COR-L47 (cell line): ENCODE results near the gene CALR3.
"Not testable (repeated sequence)": the region's sequence is repeated elsewhere in the genome, so short reads cannot be mapped to it uniquely, and the experiment has no call there.

Experiments
- DNase-seq: peaks from one replicate; lab custom pipeline; 2025; lab: John Stamatoyannopoulos, UW

Gene CALR3

DNA sequence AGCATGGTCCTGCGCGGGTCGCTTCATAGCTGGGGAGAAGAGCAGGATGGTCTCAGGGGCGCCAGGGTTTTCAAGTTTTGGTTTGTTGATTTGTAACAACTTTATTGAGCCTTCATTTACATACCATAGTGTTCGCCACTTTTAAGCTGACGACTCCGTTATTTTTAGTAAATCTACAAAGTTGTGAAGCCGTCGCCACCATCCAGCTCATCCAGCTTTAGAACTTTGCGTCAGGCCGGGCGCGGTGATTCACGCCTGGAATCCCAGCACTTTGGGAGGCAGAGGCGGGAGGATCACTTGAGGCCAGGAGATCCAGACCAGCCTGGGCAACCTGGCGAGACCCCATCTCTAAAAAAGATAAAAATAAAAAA lies 631 bp upstream of the CALR3 start:
- no peak for DNase-seq

DNA sequence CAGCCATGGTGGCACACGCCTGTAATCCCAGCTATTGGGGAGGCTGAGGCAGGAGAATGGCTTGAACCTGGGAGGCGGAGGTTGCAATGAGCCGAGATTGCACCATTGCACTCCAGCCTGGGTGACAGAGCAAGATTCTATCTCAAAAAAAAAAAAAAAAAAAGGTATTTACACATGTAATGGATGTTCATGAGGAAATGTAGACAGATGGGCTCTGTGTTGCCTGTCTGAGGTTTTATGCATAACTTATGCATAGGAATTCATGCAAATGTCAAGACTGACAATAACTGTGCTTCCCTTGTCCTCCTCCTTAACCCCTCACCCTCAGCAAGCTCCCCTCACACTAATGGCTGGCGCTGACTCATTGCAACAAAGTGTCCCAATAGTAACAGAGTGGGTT lies 9.5 kb downstream of the CALR3 start:
- not testable (repeated sequence) for DNase-seq

DNA sequence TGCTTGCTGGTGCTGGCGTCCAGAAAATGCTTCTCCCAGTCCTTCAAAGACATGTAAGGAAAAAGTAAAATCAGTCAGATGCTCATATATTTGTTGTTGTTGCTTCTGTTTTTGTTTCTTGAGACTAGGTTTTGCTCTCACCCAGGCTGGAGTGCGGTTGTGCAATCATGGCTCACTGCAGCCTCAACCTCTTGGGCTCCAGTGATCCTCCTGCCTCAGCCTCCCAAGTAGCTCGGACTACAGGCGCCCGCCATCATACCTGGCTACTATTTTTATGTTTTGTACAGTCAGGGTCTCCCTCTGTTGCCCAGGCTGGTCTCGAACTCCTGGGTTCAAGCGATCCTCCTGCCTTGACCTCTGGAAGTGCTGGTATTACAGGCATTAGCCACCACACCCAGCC lies 13.2 kb downstream of the CALR3 start:
- no peak for DNase-seq

DNA sequence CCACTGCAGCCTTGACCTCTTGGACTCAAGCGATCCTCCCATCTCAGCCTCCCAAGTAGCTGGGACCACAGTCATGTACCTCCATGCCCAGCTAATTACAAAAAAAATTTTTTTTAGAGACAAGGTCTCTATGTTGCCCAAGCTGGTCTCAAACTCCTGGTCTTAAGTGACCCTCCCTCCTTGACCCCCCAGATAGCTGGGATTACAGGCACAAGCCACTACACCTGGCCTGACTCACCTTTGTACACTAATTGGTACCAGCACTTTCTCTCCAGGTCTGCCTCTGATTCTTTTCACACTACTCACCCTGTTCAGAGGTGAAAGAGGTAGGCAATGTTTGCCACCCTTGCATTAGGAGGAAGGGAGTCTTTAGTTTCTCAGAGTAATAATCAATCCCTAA lies 18.7 kb downstream of the CALR3 start:
- no peak for DNase-seq

DNA sequence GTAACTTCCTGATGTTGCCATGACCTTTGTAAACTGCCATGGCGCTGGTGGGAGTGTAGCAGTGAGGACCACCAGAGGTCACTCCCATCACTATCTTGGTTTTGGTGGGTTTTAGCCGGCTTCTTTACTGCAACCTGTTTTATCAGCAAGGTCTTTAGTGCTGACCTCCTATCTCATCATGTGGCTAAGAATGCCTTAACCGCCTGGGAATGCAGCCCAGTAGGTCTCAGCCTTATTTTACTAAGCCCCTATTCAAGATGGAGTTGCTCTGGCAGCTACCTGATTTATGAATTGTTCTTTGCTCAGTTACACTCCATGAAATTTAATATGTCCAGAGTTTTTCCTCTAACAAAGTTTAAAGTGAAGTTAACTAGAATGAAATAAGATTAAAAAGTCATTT lies 19.6 kb downstream of the CALR3 start:
- DNase-seq, result no peak

DNA sequence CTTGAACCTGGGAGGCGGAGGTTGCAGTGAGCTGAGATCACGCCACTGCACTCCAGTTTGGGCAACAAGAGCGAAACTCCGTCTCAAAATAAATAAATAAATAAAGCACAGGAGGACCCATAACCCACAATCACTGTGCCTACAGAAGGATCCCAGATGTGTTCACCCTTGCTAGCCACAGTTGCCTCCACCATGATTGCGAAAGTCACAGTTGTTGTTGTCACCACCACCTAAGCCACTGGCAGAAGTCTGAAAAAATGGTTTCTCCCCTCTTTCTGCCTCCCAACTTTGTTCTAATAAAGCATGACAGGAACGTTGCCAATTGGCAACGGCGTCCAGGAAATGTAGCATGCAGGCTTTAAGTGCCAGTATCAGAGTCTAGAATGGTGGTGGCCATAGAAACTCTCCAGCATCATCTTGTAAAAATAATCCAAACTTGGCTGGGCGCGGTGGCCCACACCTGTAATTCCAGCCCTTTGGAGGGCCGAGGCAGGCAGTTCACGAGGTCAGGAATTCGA lies 22.0 kb downstream of the CALR3 start:
- no peak for DNase-seq

DNA sequence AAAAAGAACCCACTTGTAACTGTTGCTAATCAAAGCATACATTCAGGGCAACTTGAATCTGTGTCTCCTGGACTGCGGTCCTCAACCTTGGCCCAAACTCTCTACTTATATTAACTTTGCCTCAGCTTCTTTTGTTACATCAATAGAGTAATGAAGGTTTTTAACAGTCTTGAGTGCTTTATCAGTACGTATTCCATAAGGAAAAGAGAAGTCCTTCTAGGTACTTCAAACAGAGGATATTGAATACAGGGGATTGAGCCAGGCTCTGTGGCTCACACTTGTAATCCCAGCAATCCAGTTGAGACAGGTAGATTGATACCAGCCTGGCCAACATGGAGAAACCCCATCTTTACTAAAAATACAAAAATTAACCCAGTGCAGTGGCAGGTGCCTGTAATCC lies 23.0 kb downstream of the CALR3 start:
- no peak for DNase-seq

DNA sequence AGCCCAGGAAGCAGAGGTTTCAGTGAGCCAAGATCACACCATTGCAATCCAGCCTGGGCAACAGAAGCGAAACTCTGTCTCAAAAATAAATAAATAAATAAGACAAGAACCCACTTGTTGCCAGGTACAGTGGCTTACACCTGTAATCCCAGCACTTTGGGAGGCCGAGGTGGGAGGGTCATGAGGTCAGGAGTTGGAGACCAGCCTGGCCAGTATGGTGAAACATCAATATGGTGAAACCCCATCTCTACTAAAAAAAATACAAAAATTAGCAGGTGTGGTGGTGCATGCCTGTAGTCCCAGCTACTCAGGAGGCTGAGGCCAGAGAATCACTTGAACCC lies 23.4 kb downstream of the CALR3 start:
- not testable (repeated sequence) for DNase-seq

GRCh38 chr19:16470911-16471811 lies 24.8 kb downstream of the CALR3 start:
- no peak for DNase-seq

DNA sequence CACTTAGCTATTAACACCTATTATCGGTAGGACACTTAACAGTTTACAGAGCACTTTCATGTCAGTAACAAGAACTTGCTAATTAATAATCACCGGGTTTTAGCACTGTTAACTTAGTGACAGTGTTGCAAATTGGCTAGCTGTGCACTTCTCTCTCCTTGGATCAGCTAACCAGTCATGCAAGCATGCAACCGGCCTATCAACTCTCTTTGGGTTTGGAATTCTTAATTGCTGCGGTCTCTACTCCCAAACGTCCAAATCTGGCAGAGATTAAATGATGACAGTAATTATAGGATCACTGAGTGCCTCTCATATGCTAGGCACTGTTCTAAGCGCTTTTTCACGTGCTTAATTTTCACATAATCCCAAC lies 25.4 kb downstream of the CALR3 start:
- DNase-seq, result no peak

- DNase-seq, result no peak
These were observed 28.4 kb downstream of the CALR3 start for GRCh38 chr19:16467581-16467980.

- DNase-seq, result not testable (repeated sequence)
These were observed 29.1 kb downstream of the CALR3 start for GRCh38 chr19:16466802-16467427.

DNA sequence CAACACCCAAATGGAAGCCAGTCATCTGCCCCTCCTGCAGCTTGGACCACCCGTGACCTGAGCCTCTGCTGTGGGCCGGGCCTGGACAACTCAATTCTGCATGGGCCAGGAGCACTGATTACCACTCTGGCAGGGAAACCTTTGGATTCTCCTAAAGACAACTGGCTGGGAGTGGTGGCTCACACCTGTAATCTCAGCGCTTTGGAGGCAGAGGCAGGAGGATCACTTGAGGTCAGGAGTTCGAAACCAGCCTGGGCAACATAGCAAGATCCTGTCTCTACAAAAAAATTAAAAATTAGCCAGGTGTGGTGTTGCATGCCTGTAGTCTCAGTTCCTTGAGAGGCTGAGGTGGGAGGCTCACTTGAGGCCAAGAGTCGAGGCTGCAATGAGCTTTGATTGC lies 30.7 kb downstream of the CALR3 start:
- DNase-seq, result no peak

DNA sequence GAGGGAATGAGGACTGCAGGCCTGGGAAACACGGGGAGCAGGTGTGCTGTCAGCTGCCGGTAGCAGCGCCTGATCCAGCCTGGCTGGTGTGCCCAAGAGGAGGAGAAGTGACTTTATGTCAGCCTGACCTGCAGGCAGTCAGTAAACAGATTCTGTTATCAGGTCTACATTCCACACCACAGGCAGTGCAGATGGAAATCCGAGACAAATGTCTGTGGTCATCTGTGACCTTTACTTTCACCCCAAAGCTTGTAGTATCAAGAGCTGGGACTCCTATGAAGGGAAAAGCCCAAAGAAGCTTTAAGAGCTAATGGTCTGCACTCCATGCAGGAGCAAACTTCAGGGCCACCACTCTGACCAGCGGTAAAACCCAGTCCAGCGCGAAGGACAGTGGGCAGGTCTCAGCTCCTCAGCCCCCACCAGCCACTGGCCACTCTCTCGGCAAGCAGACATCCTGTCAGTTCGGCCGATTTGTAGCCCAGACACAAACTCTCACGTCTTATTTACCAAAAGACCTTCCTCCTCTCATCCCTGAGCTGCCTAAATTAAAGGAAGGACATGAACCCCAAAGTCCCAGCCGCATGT lies 31.9 kb downstream of the CALR3 start:
- DNase-seq, result no peak

- no peak for DNase-seq
These were observed 32.5 kb downstream of the CALR3 start for GRCh38 chr19:16463341-16463990.

DNA sequence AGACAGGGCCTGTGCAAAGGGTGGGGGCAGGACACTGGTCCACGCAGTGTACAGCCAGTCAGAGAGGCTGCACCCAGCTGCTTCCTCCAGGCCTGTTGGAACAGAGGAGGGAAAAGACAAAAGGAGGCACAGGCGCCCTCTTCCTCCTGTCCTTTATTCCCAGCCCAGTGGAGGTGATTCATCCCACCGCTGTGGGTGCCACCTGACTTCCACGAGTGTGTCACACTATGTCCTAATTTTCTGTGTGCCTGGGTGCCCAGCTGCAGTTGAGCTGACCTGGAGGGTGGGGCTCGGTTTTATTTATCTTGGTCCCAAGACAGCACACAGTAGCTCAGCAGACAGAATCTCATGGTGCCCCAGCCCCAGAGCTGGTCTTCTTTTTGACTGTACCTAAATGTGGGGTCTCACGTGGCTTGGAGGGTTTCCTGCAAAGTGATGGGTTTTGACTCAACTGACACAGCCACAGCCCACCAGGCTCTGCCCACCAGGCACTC lies 33.2 kb downstream of the CALR3 start:
- no peak for DNase-seq

- DNase-seq, result no peak
These were observed 34.3 kb downstream of the CALR3 start for GRCh38 chr19:16461630-16462051.

- no peak for DNase-seq
These were observed 35.5 kb downstream of the CALR3 start for GRCh38 chr19:16460454-16460853.

DNA sequence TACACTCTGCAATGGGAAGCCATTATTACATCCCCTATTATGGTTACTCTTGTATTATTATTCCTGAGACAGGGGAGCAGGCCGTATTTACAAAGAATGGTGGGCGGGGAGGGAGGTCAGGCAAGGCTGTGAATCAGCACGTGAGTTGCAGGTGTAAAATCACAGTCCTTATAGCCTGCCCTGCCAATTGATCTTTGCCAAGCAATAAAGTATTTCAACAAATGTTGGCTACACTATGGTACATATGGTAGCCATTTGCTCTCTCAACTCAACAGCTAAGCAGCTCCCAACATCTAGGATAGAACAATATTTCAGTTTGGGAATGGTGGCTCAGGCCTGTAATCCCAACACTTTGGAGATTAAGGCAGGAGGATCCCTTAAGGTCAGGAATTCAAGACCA lies 36.3 kb downstream of the CALR3 start:
- no peak for DNase-seq

DNA sequence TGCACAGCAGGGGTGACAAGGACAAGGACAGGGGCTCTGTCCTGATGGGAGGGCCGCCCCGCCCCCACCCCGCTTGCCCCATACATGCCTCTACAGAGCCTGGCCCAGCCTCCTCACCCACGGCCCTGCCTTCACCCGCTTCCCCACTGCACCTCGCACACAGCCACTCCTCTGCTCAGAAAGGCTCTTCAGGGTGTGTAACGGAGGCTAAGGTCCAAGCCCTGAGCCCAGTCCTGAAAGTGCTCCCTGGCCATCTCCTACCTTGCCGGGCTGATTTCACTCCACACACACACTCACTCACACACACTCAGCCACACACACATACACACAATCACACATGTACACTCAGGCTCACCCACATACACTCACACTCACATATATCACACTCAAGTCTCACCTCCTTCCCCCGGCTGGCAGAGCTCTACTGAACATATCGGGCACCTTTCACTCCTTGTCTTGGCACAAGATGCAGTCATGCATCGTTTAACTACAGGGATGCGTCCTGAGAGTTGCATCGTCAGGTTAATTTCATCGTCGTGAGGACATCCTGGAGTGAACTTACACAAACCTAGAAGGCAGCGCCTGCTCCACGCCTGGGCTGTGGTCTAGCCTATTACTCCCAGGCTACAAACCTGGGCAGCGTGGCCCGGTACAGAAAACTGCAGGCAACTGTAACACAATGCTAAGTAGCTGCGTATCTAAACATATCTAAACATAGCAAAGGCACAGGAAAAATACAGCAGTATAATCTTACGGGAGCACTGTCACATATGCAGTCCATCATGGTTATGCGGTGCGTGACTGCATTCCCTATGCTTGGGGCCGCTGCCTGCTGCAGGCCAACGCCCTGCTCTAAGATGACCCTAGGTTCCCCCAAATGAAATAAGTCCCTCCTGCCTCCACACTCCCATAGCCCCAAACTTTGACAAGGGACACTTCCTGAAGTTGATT lies 37.3 kb downstream of the CALR3 start:
- no peak for DNase-seq

DNA sequence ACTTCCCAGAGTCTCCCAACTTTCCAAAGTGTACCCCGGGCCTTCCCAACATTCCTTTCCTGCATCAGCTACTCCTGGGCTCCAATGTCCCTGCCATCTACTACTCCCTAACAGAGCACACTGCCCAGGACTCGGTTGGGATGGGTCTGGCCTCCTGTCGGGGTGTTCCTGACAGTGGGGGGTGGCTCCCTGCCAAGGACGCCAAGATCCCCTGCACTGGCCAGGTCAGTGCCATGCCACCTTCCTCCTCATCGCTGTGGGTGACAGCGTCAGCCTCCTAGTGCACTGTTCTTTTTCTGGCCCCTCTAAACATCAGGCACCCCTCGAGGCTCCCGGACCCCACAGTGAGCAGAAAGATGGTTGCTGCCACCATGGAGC lies 38.0 kb downstream of the CALR3 start:
- no peak for DNase-seq
